HepG2 (cell line): Measurements from ENCODE around the gene RNF5. TPM values are rescaled to one million over a fixed set of nuclear protein-coding genes. Genes with fewer than 3 reads are reported as not detected.

Experiments used
- AKNA ChIP-seq: sonication (generic); formaldehyde crosslinking; IDR thresholded peaks from 2 replicates; pipeline ENCODE4 v1.4.0; 2020; ENCODE audit warnings: missing genetic modification reagents, borderline replicate concordance
- ATF7-NPFF ChIP-seq: sonication (generic); formaldehyde crosslinking; IDR thresholded peaks from 2 replicates; pipeline ENCODE4 v1.8.1; 2023; ENCODE audit warnings: mild to moderate bottlenecking, low read depth, missing genetic modification reagents, moderate library complexity
- CBX2 ChIP-seq, 2 experiments: fragments of 200-600 bp in 1 of 2; sonication (generic); formaldehyde crosslinking in 1 of 2; IDR thresholded peaks; 2 replicates each; pipeline versions ENCODE4 v1.7.0 to v1.8.1; 2018 to 2022; ENCODE audit warnings: low read depth in 2 of 2, low read length in 1 of 2, mild to moderate bottlenecking in 1 of 2, missing genetic modification reagents in 1 of 2
- HIVEP1 ChIP-seq: sonication (generic); formaldehyde crosslinking; IDR thresholded peaks from 2 replicates; pipeline ENCODE4 v1.4.0; 2020; ENCODE audit warnings: mild to moderate bottlenecking, missing genetic modification reagents
- KDM5B ChIP-seq: sonication (generic); formaldehyde crosslinking; IDR thresholded peaks from 2 replicates; pipeline ENCODE4 v1.4.0; 2020; ENCODE audit warnings: missing genetic modification reagents, mild to moderate bottlenecking, borderline replicate concordance
- MED13 ChIP-seq: sonication (generic); formaldehyde crosslinking; IDR thresholded peaks from 2 replicates; pipeline ENCODE4 v1.5.0; 2020; ENCODE audit warnings: missing genetic modification reagents
- NCOA2 ChIP-seq: sonication (generic); formaldehyde crosslinking; IDR thresholded peaks from 2 replicates; pipeline ENCODE4 v1.8.0; 2022; ENCODE audit warnings: inconsistent platforms
- NFE2L2 ChIP-seq: fragments of 150-350 bp; IDR thresholded peaks from 2 replicates; pipeline ENCODE4 v1.6.1; 2014; ENCODE audit warnings: low read length
- PRMT3 ChIP-seq: sonication (generic); formaldehyde crosslinking; IDR thresholded peaks from 2 replicates; pipeline ENCODE4 v1.8.1; 2022; ENCODE audit warnings: low read depth, mild to moderate bottlenecking, moderate library complexity, missing genetic modification reagents, borderline replicate concordance
- RFXANK ChIP-seq: IDR thresholded peaks from 2 replicates; pipeline ENCODE4 v1.6.1; 2016
- SOX6 ChIP-seq, 2 experiments: fragments of 450-650 bp in 1 of 2; sonication (generic) in 1 of 2; formaldehyde crosslinking in 1 of 2; IDR thresholded peaks; 2 replicates each; pipeline versions ENCODE4 v1.4.0 to v1.6.1; 2017 to 2020; ENCODE audit warnings: antibody characterized with exemption in 1 of 2, mild to moderate bottlenecking in 1 of 2, missing genetic modification reagents in 1 of 2
- SRY ChIP-seq: sonication (generic); formaldehyde crosslinking; IDR thresholded peaks from 2 replicates; pipeline ENCODE4 v1.8.0; 2022; ENCODE audit warnings: mild to moderate bottlenecking, missing genetic modification reagents
- ZBTB39 ChIP-seq: sonication (generic); formaldehyde crosslinking; IDR thresholded peaks from 2 replicates; pipeline ENCODE4 v1.5.0; 2020; ENCODE audit warnings: missing genetic modification reagents
- ZFP41 ChIP-seq: sonication (generic); formaldehyde crosslinking; IDR thresholded peaks from 2 replicates; pipeline ENCODE4 v1.4.0; 2020; ENCODE audit warnings: mild to moderate bottlenecking, missing genetic modification reagents, borderline replicate concordance
- ZNF225 ChIP-seq: sonication (generic); formaldehyde crosslinking; IDR thresholded peaks from 2 replicates; pipeline ENCODE4 v1.4.0; 2020; ENCODE audit warnings: mild to moderate bottlenecking, missing genetic modification reagents
- ZNF430 ChIP-seq: sonication (generic); formaldehyde crosslinking; IDR thresholded peaks from 2 replicates; pipeline ENCODE4 v1.9.0; 2021; ENCODE audit warnings: mild to moderate bottlenecking, missing genetic modification reagents
- ZNF574 ChIP-seq: sonication (generic); formaldehyde crosslinking; IDR thresholded peaks from 2 replicates; pipeline ENCODE4 v1.4.0; 2020; ENCODE audit warnings: missing genetic modification reagents
- polyA plus RNA-seq, 8 experiments: library from polyadenylated mRNA; depleted of rRNA in 3 of 8; stranded (reverse) in 7 of 8; unstranded in 1 of 8; fragments of >200 nt; fragmentation: Illumina TruSeq in 4 of 8; extraction: Trizol in 4 of 8; gene quantifications; 2 replicates each; pipeline versions ENCODE4 v1.2.1 to v1.2.3, GENCODE V29; 2011 to 2016; ENCODE audit warnings: low read depth in 4 of 8, missing spikeins in 1 of 8, mixed read lengths in 1 of 8; ENCODE audit not compliant: insufficient read depth in 1 of 8
- total RNA-seq, 5 experiments: library from RNA; depleted of rRNA; stranded (reverse); fragments of >200 nt; fragmentation: Illumina TruSeq; extraction: Trizol; gene quantifications; 2 replicates each; pipeline ENCODE4 v1.2.3, GENCODE V29; 2016; ENCODE audit warnings: low read depth in 1 of 5

The RNF5 gene
- total and polyA plus RNA-seq, 2 of the 13 experiments (the other 11 are each of a cell fraction or from before 2014, with no cell fraction given): 98.0 to 131 TPM

GRCh38 chr6:32195902-32196681 is 17.9 kb downstream of the RNF5 start (continued):
- peak; percentile 65; the same call in 1 of the 2 replicates for TF ChIP-seq ZFP41 (CRISPR knock-in tag)
- no peak for TF ChIP-seq CBX2 (IDR thresholded peaks at IDR 0.05; ENCODE audit: low read depth, low read length)
- 0 out of 2 replicates have a peak, but pooled peaks have one; percentile 25 for TF ChIP-seq CBX2 (CRISPR knock-in tag; IDR thresholded peaks at IDR 0.05; ENCODE audit: low read depth)
- peak; percentile 11 for TF ChIP-seq NCOA2 (CRISPR knock-in tag)
- TF ChIP-seq NFE2L2: no peak
- TF ChIP-seq MED13 (CRISPR knock-in tag): peak; percentile 25; the same call in 1 of the 2 replicates
- TF ChIP-seq SOX6 (IDR thresholded peaks at IDR 0.05): no peak
- TF ChIP-seq SOX6 (CRISPR knock-in tag; IDR thresholded peaks at IDR 0.05): peak; percentile 97
- peak; percentile 40; the same call in 1 of the 2 replicates for TF ChIP-seq ZNF225 (CRISPR knock-in tag)
- peak; percentile 89; the same call in 1 of the 2 replicates for TF ChIP-seq ZBTB39 (CRISPR knock-in tag)
- TF ChIP-seq PRMT3 (CRISPR knock-in tag): no peak
- TF ChIP-seq ZNF574 (CRISPR knock-in tag): peak; percentile 78
- TF ChIP-seq AKNA (CRISPR knock-in tag): no peak; the same call in 1 of the 2 replicates
- TF ChIP-seq SRY (CRISPR knock-in tag): peak; percentile 92; the same call in 1 of the 2 replicates
- TF ChIP-seq ZNF430: no peak; the same call in 1 of the 2 replicates
- 0 out of 2 replicates have a peak, but pooled peaks have one; percentile 70 for TF ChIP-seq RFXANK (CRISPR knock-in tag)
- peak; percentile 86 for TF ChIP-seq ATF7-NPFF (CRISPR knock-in tag)
- peak; percentile 91 for TF ChIP-seq KDM5B
- TF ChIP-seq HIVEP1 (CRISPR knock-in tag): peak; percentile 68; the same call in 1 of the 2 replicates
